PFSK-1 (cell line): ENCODE results near the gene KDM2A.
A peak's percentile ranks its signal among the peaks of the same experiment; 100 is the strongest.

Experiments used
- FOXP2 ChIP-seq: optimal IDR thresholded peaks from 2 replicates; pipeline ENCODE3; 2011; ENCODE audit warnings: borderline replicate concordance, control low read depth, inconsistent platforms; ENCODE audit not compliant: insufficient read depth; ENCODE audit errors: extremely low read length, extremely low read depth
- POLR2AphosphoS5 ChIP-seq: IDR thresholded peaks from 2 replicates; pipeline ENCODE4 v1.6.1; 2012; ENCODE audit warnings: low read depth, mild to moderate bottlenecking, control low read depth, low read length, moderate library complexity
- SIN3A ChIP-seq: IDR thresholded peaks from 2 replicates; pipeline ENCODE4 v1.6.1; 2012; ENCODE audit warnings: mild to moderate bottlenecking, low read length, moderate library complexity, borderline replicate concordance; ENCODE audit not compliant: insufficient read depth
- TAF1 ChIP-seq: IDR thresholded peaks from 2 replicates; pipeline ENCODE4 v1.6.1; 2012; ENCODE audit warnings: low read length, control low read depth, borderline replicate concordance; ENCODE audit not compliant: insufficient read depth
- TF ChIP-seq, protein P1 (sequence below), 2 experiments: IDR thresholded peaks; 2 replicates each; pipeline versions ENCODE4 v1.6.1 to v1.8.0; 2011 to 2012; ENCODE audit warnings: low read depth in 2 of 2, low read length in 2 of 2, control low read depth in 1 of 2, inconsistent platforms in 1 of 2, mild to moderate bottlenecking in 1 of 2, moderate library complexity in 1 of 2; ENCODE audit not compliant: insufficient read depth in 1 of 2

DNA sequence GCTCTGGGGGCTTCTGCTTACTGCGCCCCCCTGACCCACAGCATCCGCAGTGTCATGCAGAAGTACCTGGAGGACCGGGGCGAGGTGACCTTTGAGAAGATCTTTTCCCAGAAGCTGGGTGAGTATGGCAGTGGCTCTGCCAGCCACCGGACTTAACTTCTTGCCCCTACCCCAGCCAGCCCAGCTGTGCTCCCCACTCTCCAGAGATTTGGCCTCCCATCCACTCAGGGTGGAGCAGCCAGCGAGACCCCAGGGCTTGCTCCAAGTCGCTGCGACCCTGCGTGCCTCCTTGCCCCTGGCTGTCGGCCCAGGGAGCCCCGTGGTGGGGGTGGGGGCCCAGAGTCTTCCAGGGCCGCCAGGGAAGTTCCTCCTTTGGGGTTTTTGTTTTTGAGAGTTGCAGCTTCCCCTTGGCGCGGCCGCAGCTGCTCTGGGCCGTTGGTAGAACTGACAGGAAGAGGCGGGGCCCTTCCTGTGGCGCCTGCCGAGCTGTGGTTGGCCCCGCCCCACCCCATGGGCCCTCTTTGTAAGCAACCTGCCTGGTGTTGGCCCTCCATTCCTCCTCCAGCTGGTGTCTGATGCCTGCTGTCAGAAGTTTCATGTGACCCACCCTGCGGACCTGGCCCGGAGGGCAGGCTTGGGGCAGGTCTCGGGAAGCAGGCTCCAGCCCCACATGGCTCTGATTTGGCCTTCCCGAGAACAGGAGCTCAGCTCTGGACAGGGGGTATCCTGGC, 158.3 kb downstream of the KDM2A start:
- TF ChIP-seq, protein P1, sequence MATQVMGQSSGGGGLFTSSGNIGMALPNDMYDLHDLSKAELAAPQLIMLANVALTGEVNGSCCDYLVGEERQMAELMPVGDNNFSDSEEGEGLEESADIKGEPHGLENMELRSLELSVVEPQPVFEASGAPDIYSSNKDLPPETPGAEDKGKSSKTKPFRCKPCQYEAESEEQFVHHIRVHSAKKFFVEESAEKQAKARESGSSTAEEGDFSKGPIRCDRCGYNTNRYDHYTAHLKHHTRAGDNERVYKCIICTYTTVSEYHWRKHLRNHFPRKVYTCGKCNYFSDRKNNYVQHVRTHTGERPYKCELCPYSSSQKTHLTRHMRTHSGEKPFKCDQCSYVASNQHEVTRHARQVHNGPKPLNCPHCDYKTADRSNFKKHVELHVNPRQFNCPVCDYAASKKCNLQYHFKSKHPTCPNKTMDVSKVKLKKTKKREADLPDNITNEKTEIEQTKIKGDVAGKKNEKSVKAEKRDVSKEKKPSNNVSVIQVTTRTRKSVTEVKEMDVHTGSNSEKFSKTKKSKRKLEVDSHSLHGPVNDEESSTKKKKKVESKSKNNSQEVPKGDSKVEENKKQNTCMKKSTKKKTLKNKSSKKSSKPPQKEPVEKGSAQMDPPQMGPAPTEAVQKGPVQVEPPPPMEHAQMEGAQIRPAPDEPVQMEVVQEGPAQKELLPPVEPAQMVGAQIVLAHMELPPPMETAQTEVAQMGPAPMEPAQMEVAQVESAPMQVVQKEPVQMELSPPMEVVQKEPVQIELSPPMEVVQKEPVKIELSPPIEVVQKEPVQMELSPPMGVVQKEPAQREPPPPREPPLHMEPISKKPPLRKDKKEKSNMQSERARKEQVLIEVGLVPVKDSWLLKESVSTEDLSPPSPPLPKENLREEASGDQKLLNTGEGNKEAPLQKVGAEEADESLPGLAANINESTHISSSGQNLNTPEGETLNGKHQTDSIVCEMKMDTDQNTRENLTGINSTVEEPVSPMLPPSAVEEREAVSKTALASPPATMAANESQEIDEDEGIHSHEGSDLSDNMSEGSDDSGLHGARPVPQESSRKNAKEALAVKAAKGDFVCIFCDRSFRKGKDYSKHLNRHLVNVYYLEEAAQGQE (IDR thresholded peaks at IDR 0.05; ENCODE audit: insufficient read depth in 1 of 2, low read depth in 2 of 2, low read length in 2 of 2) = 0 out of 4 replicates have a peak, but pooled peaks of 1 of the 2 experiments have one; percentile 42
- TF ChIP-seq TAF1 (no peak), POLR2AphosphoS5 (peak; percentile 15; the same call in 1 of the 2 replicates), SIN3A (peak; percentile 87; the same call in 1 of the 2 replicates), FOXP2 (peak; percentile 62)
